HG03196 (cell line): ENCODE measurements around the gene RMC1.

Experiments used
- ATAC-seq: cut with Tn5 transposase; IDR thresholded peaks from one replicate; pipeline ENCODE4 v1.9.1; 2021; ENCODE audit not compliant: unreplicated experiment

RMC1 gene

DNA sequence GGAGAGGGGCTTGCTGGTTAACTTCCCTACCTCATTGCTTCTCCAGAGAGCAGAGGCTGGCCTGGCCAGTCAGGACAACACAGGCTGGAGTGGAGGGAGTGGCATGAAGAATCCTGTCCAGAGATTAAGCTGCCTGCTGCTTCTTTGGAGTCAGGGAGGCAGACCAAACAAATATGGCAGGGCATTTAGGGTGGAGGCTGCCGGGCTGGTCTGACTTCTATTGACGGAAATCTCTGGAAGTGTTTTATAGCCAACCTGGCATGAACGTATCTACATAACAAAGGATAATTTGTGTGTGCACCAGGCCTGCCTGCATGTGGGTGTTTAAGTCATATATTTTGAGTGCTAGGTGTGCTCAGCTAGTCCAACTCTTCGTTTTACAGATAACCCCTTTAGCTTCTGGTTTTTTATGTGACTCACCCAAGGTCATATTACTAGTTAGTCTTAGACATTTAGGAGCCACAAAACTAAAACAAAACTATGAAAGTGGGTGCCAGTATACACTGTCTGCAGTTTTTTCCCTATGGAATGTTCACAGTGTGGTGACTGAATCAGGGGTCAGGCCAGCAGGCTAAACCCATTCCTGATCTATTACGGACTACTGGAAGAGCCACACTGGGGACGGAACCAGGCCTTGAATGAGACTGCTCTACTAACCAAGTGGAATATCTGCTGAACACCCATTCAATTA lies 77.5 kb downstream of the RMC1 start:
- no peak for ATAC-seq
